Astrocyte (in vitro differentiated cells and primary cell): ENCODE results near the gene CMBL. TPM values are rescaled to one million over a fixed set of nuclear protein-coding genes. Genes with fewer than 3 reads are reported as not detected.

ENCODE experiments used
- DNase-seq: peaks from one replicate; pipeline ENCODE4 v3.0.0-alpha.2; 2010; ENCODE audit warnings: low read depth
- FAIRE-seq: peaks from 2 replicates; lab custom pipeline; 2011; peaks lifted over from hg19 to GRCh38; lab: Jason Lieb, UNC
- H2AFZ ChIP-seq: 2 replicates; pipeline ENCODE4 v1.6.0; 2012; ENCODE audit warnings: low read depth, low read length, inconsistent platforms
- H3K27ac ChIP-seq: 2 replicates; pipeline ENCODE4 v1.5.1; 2011; ENCODE audit warnings: low read depth, low read length, inconsistent platforms
- H3K27me3 ChIP-seq: 2 replicates; pipeline ENCODE4 v1.6.0; 2011; ENCODE audit warnings: low read length, inconsistent platforms; ENCODE audit not compliant: insufficient read depth
- H3K36me3 ChIP-seq: 2 replicates; pipeline ENCODE4 v1.5.1; 2011; ENCODE audit warnings: low read length, inconsistent platforms; ENCODE audit not compliant: insufficient read depth
- H3K4me1 ChIP-seq: 2 replicates; pipeline ENCODE4 v1.5.1; 2011; ENCODE audit warnings: low read length, inconsistent platforms; ENCODE audit not compliant: insufficient read depth
- H3K4me2 ChIP-seq: 2 replicates; pipeline ENCODE4 v1.6.0; 2012; ENCODE audit warnings: low read length, inconsistent platforms
- H3K4me3 ChIP-seq: 2 replicates; pipeline ENCODE4 v1.5.1; 2011; ENCODE audit warnings: low read depth, mild to moderate bottlenecking, low read length, inconsistent platforms; ENCODE audit not compliant: insufficient read depth
- H3K79me2 ChIP-seq: 2 replicates; pipeline ENCODE4 v1.6.0; 2012; ENCODE audit warnings: mild to moderate bottlenecking, low read length, inconsistent platforms; ENCODE audit not compliant: insufficient read depth
- H3K9ac ChIP-seq: 2 replicates; pipeline ENCODE4 v1.6.0; 2012; ENCODE audit warnings: mild to moderate bottlenecking, low read length, inconsistent platforms
- H3K9me3 ChIP-seq: 2 replicates; pipeline ENCODE4 v1.5.1; 2012; ENCODE audit warnings: low read depth, mild to moderate bottlenecking, low read length, inconsistent platforms; ENCODE audit not compliant: insufficient read depth
- H4K20me1 ChIP-seq: 2 replicates; pipeline ENCODE4 v1.6.0; 2012; ENCODE audit warnings: low read length, inconsistent platforms; ENCODE audit not compliant: insufficient read depth
- H3K27ac Mint-ChIP-seq: one replicate; pipeline ENCODE4 v1.8.0; 2021; ENCODE audit warnings: mild to moderate bottlenecking, mixed read lengths; ENCODE audit not compliant: unreplicated experiment
- H3K27me3 Mint-ChIP-seq: one replicate; pipeline ENCODE4 v1.8.0; 2021; ENCODE audit warnings: low read depth, mixed read lengths; ENCODE audit not compliant: unreplicated experiment
- H3K36me3 Mint-ChIP-seq: one replicate; pipeline ENCODE4 v1.8.0; 2021; ENCODE audit warnings: low read depth, mixed read lengths; ENCODE audit not compliant: unreplicated experiment
- H3K4me1 Mint-ChIP-seq: one replicate; pipeline ENCODE4 v1.8.0; 2021; ENCODE audit warnings: low read depth, mixed read lengths; ENCODE audit not compliant: unreplicated experiment
- H3K4me3 Mint-ChIP-seq: one replicate; pipeline ENCODE4 v1.8.0; 2021; ENCODE audit warnings: mild to moderate bottlenecking, moderate library complexity, mixed read lengths; ENCODE audit not compliant: unreplicated experiment
- H3K9me3 Mint-ChIP-seq: one replicate; pipeline ENCODE4 v1.8.0; 2021; ENCODE audit warnings: mild to moderate bottlenecking, mixed read lengths; ENCODE audit not compliant: unreplicated experiment
- EZH2 ChIP-seq: IDR thresholded peaks from 2 replicates; pipeline ENCODE4 v1.6.1; 2012; ENCODE audit warnings: mild to moderate bottlenecking, low read length, inconsistent platforms; ENCODE audit not compliant: insufficient read depth
- total RNA-seq: library from RNA; stranded (reverse); gene quantifications from 2 replicates; pipeline ENCODE4 v1.2.1, GENCODE V29; 2021
- TF ChIP-seq, protein P1 (sequence below): IDR thresholded peaks from 2 replicates; pipeline ENCODE4 v1.5.1; 2011; ENCODE audit warnings: low read depth, mild to moderate bottlenecking, inconsistent platforms, low read length, moderate library complexity; ENCODE audit not compliant: insufficient read depth

CMBL gene
- total RNA-seq, 1 donor from 2014 or later: 39.7 TPM

DNA sequence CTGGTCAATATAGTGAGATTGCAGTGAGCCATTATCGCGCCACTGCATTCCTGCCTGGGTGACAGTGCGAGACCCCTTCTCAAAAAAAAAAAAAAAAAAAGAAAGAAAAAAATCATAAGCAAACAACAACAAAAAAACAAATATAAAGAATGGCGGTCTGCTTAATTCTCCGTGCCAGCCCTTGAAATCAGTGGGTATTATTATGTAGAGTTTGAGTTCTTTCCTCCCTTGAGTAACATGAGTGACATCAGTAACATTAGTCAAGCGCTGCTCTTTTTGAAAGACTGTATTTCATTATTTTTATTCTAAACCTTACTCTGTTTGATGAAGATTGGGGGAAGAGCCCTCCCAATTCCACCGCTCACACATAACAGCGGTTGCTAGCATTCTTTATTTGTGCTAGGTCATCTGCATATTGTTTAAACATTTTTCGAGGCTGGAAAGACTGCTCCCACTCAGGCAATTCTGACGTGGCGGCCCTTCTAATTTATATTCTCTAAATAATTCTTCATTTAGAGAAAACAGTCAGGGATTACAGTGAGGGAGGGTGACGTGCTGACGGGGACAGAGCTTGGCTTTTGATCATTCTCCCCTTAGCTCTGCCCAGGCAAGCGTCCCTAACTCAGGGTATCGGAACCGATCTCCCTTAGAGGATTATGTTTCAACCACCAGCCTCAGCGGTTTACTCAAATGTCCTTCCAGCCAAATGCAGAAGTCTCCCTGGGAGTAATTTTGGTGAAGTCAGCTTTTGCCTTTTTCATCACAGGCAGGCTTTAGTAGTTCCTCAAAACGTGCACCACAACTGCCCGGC is 44.9 kb upstream of the CMBL start:
- Histone ChIP-seq H3K79me2 (peaks cover 47% of the 10 kb centered on the region), H3K36me3 (no peaks in the 10 kb centered on the region), H3K9me3 (no peaks in the 10 kb centered on the region), H3K27ac (peak overlapping the region; percentile 96), H2AFZ (peak overlapping the region; percentile 75), H4K20me1 (peaks cover 29% of the 10 kb centered on the region), H3K4me2 (peak overlapping the region; percentile 98), H3K4me1 (peaks cover 21% of the 10 kb centered on the region), H3K27me3 (no peaks in the 10 kb centered on the region), H3K9ac (peak overlapping the region; percentile 97), H3K4me3 (peak overlapping the region; percentile 93)
- DNase-seq (peak; percentile 69), FAIRE-seq (no peak)
- H3K4me3 Mint-ChIP-seq: peak overlapping the region; percentile 95
- TF ChIP-seq, protein P1, sequence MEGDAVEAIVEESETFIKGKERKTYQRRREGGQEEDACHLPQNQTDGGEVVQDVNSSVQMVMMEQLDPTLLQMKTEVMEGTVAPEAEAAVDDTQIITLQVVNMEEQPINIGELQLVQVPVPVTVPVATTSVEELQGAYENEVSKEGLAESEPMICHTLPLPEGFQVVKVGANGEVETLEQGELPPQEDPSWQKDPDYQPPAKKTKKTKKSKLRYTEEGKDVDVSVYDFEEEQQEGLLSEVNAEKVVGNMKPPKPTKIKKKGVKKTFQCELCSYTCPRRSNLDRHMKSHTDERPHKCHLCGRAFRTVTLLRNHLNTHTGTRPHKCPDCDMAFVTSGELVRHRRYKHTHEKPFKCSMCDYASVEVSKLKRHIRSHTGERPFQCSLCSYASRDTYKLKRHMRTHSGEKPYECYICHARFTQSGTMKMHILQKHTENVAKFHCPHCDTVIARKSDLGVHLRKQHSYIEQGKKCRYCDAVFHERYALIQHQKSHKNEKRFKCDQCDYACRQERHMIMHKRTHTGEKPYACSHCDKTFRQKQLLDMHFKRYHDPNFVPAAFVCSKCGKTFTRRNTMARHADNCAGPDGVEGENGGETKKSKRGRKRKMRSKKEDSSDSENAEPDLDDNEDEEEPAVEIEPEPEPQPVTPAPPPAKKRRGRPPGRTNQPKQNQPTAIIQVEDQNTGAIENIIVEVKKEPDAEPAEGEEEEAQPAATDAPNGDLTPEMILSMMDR: no peak
- no peak for TF ChIP-seq EZH2
- peak overlapping the region; percentile 98 for H3K27ac Mint-ChIP-seq
- H3K27me3 Mint-ChIP-seq: no peaks in the 10 kb centered on the region
- peaks cover 24% of the 10 kb centered on the region for H3K4me1 Mint-ChIP-seq
- H3K9me3 Mint-ChIP-seq: no peaks in the 10 kb centered on the region
- H3K36me3 Mint-ChIP-seq: no peaks in the 10 kb centered on the region

DNA sequence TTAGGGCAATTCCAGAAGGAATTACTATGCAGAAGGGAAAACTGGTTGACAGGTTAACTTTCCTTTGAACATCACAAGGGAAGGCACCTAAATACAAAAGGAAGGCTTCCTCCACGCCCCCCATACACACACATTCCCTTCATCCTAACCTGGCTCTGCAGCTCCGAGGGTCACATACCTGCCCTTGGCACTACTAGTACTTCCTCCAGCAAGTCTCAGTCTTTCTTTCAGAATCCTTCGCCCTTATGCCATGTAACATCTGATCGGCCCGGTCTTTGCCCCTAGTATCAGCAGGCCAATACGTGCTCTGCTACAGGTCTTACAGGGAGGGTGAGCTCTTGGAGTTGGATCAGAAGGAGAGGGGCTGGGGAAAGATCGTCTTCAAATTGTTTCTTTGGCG is 44.2 kb upstream of the CMBL start:
- no peaks in the 10 kb centered on the region for H3K27me3 ChIP-seq
- H4K20me1 ChIP-seq: peaks cover 21% of the 10 kb centered on the region
- peaks cover 40% of the 10 kb centered on the region for H3K79me2 ChIP-seq
- TF ChIP-seq, protein P1: no peak
- no peak for TF ChIP-seq EZH2
- peak overlapping the region; percentile 98 for H3K27ac Mint-ChIP-seq
- H2AFZ ChIP-seq: no peak overlapping the region
- peak overlapping the region; percentile 98 for H3K4me2 ChIP-seq
- no peak overlapping the region for H3K9ac ChIP-seq
- H3K9me3 ChIP-seq: no peaks in the 10 kb centered on the region
- peak overlapping the region; percentile 28 for H3K27ac ChIP-seq
- no peaks in the 10 kb centered on the region for H3K36me3 Mint-ChIP-seq
- H3K4me3 Mint-ChIP-seq: peak overlapping the region; percentile 95
- H3K4me3 ChIP-seq: no peak overlapping the region
- H3K4me1 Mint-ChIP-seq: peaks cover 20% of the 10 kb centered on the region
- H3K36me3 ChIP-seq: no peaks in the 10 kb centered on the region
- DNase-seq (no peak), FAIRE-seq (no peak)
- H3K4me1 ChIP-seq: peaks cover 19% of the 10 kb centered on the region
- H3K27me3 Mint-ChIP-seq: no peaks in the 10 kb centered on the region
- no peaks in the 10 kb centered on the region for H3K9me3 Mint-ChIP-seq
